HEK293 (cell line): ENCODE data around the gene PRKG1.

Experiments
- CTCF ChIA-PET: fragments of 350-600 bp; formaldehyde crosslinking; extraction: SDS; loops from one replicate; lab custom pipeline; 2021; ENCODE audit warnings: antibody characterized with exemption; lab: Yijun Ruan, JAX
- POLR2A ChIA-PET: fragments of 300-600 bp; formaldehyde crosslinking; extraction: SDS; loops from one replicate; lab custom pipeline; 2020; ENCODE audit warnings: antibody characterized with exemption, inconsistent platforms; lab: Yijun Ruan, JAX
- H3K27ac ChIP-seq: fragments of 200-500 bp; sonication (Bioruptor generic); 2 replicates; pipeline ENCODE4 v1.5.1; 2014; ENCODE audit warnings: low read depth, low read length, control low read depth, inconsistent platforms; ENCODE audit errors: extremely low read depth
- H3K36me3 ChIP-seq, 2 experiments: fragments of 200-500 bp in 1 of 2; sonication (Bioruptor generic) in 1 of 2; 1 replicate in 1 of 2; 2 replicates in 1 of 2; pipeline ENCODE4 v1.5.1; 2014 to 2017; ENCODE audit warnings: inconsistent platforms in 2 of 2, low read length in 2 of 2; ENCODE audit not compliant: control insufficient read depth in 2 of 2, insufficient read depth in 1 of 2
- H3K4me1 ChIP-seq: fragments of 200-500 bp; sonication (Bioruptor generic); 2 replicates; pipeline ENCODE4 v1.5.1; 2014; ENCODE audit warnings: mild to moderate bottlenecking, low read length, inconsistent platforms; ENCODE audit not compliant: control insufficient read depth, insufficient read depth
- H3K4me3 ChIP-seq: 2 replicates; pipeline ENCODE4 v1.5.1; 2011; ENCODE audit warnings: low read depth, mild to moderate bottlenecking, control low read depth, low read length, moderate library complexity
- H3K9me3 ChIP-seq: fragments of 200-500 bp; sonication (Bioruptor generic); 2 replicates; pipeline ENCODE4 v1.5.1; 2014; ENCODE audit warnings: low read depth, low read length, inconsistent platforms; ENCODE audit not compliant: control insufficient read depth, insufficient read depth
- GLIS1 ChIP-seq: fragments of 450-650 bp; formaldehyde crosslinking; IDR thresholded peaks from 2 replicates; pipeline ENCODE4 v1.5.1; 2016; ENCODE audit warnings: missing biosample characterization, missing genetic modification characterization
- IKZF3 ChIP-seq: fragments of 450-650 bp; IDR thresholded peaks from 2 replicates; pipeline ENCODE4 v1.5.0; 2018; ENCODE audit warnings: missing biosample characterization, mild to moderate bottlenecking, missing genetic modification characterization, moderate library complexity
- MZF1 ChIP-seq: fragments of 450-650 bp; formaldehyde crosslinking; IDR thresholded peaks from 2 replicates; pipeline ENCODE4 v1.5.1; 2017; ENCODE audit warnings: missing biosample characterization, missing genetic modification characterization, borderline replicate concordance
- SALL2 ChIP-seq: fragments of 450-650 bp; formaldehyde crosslinking; IDR thresholded peaks from 2 replicates; pipeline ENCODE4 v1.5.0; 2017; ENCODE audit warnings: missing biosample characterization, mild to moderate bottlenecking, missing genetic modification characterization, borderline replicate concordance
- ZNF175 ChIP-seq: fragments of 450-650 bp; formaldehyde crosslinking; IDR thresholded peaks from 2 replicates; pipeline ENCODE4 v1.5.1; 2016; ENCODE audit warnings: missing biosample characterization, missing genetic modification characterization
- ZNF223 ChIP-seq: fragments of 450-650 bp; formaldehyde crosslinking; IDR thresholded peaks from 2 replicates; pipeline ENCODE4 v1.5.1; 2016; ENCODE audit warnings: missing biosample characterization, missing genetic modification characterization
- ZNF266 ChIP-seq: fragments of 450-650 bp; formaldehyde crosslinking; IDR thresholded peaks from 2 replicates; pipeline ENCODE4 v1.5.1; 2016; ENCODE audit warnings: missing biosample characterization, missing genetic modification characterization, low read depth
- ZNF501 ChIP-seq: fragments of 450-650 bp; formaldehyde crosslinking; IDR thresholded peaks from 2 replicates; pipeline ENCODE4 v1.5.1; 2016; ENCODE audit warnings: missing biosample characterization, missing genetic modification characterization
- ZNF561 ChIP-seq: fragments of 450-650 bp; IDR thresholded peaks from 2 replicates; pipeline ENCODE4 v1.5.1; 2018; ENCODE audit warnings: missing biosample characterization, missing genetic modification characterization, borderline replicate concordance
- ZNF664 ChIP-seq: fragments of 450-650 bp; formaldehyde crosslinking; IDR thresholded peaks from 2 replicates; pipeline ENCODE4 v1.5.1; 2016; ENCODE audit warnings: missing biosample characterization, missing genetic modification characterization
- ZNF830 ChIP-seq: fragments of 450-650 bp; IDR thresholded peaks from 2 replicates; pipeline ENCODE4 v1.5.0; 2018; ENCODE audit warnings: missing biosample characterization, missing genetic modification characterization, low read depth, mild to moderate bottlenecking, moderate library complexity
- TF ChIP-seq, protein P1 (sequence below): fragments of 450-650 bp; formaldehyde crosslinking; IDR thresholded peaks from 2 replicates; pipeline ENCODE4 v1.5.1; 2016; ENCODE audit warnings: missing biosample characterization, missing genetic modification characterization
- TF ChIP-seq, protein P2 (sequence below): fragments of 450-650 bp; formaldehyde crosslinking; IDR thresholded peaks from 2 replicates; pipeline ENCODE4 v1.5.1; 2017; ENCODE audit warnings: missing biosample characterization, missing genetic modification characterization
- TF ChIP-seq, protein P3 (sequence below): fragments of 450-650 bp; formaldehyde crosslinking; IDR thresholded peaks from 2 replicates; pipeline ENCODE4 v1.5.0; 2017; ENCODE audit warnings: missing biosample characterization, missing genetic modification characterization, borderline replicate concordance

Gene PRKG1

DNA sequence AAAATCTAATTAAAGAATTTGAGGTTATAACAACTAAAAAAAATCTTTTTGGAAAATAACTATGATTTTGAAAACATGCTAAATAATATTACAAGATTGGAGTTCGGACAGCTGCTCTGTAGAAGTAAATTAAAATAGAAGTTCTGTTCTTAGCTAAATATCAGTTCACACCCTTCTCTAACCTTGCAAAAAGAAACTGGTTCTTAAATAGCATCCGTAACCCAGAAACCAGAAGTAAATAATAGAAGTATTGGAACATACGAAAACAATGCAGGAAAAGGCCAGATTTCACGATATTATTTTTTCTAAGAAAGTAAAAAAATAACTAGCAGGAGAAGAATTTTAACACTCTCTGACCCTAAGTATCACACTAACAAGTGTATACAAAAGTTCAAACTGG, 164.7 kb downstream of the PRKG1 start:
- POLR2A ChIA-PET, result no interaction called here

DNA sequence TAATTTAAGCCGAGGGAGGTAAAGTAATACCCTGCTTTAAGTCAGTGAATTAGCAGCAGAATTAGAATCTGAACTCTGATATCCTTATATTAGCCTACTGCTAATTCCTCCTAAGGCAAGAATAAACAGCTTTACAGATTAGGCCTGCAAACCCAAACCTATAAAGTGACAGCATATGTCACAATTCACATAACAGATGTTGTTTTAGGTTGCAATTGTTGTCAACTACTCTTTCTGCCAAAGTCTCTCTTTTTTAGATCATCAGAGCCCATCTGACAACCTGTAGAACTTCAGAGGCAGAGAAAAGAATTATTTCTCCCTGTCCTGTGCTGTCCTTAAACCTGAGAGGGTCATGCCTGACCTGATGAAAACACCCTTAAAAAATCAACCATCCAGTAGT, 167.2 kb downstream of the PRKG1 start:
- POLR2A ChIA-PET, result no interaction called here
- no peak for TF ChIP-seq SALL2
- TF ChIP-seq ZNF561 (tag by site-specific recombination), result peak; percentile 46; the same call in 1 of the 2 replicates
- H3K36me3 ChIP-seq, result no peaks in the 10 kb centered on the region
- H3K27ac ChIP-seq, result no peak overlapping the region
- CTCF ChIA-PET, result interaction anchor here (0.6 to 0.8 kb wide), 3 partner anchors 9 to 39 kb away, joined by 3 read pairs; no protein-coding TSS in a partner anchor
- H3K4me3 ChIP-seq, result no peak overlapping the region
- H3K4me1 ChIP-seq, result peaks cover 21% of the 10 kb centered on the region
- no peaks in the 10 kb centered on the region for H3K9me3 ChIP-seq

More for the DNA sequence above, 164.7 kb downstream of the PRKG1 start:
- H3K4me1 ChIP-seq, result peaks cover 7% of the 10 kb centered on the region
- TF ChIP-seq, protein P1, sequence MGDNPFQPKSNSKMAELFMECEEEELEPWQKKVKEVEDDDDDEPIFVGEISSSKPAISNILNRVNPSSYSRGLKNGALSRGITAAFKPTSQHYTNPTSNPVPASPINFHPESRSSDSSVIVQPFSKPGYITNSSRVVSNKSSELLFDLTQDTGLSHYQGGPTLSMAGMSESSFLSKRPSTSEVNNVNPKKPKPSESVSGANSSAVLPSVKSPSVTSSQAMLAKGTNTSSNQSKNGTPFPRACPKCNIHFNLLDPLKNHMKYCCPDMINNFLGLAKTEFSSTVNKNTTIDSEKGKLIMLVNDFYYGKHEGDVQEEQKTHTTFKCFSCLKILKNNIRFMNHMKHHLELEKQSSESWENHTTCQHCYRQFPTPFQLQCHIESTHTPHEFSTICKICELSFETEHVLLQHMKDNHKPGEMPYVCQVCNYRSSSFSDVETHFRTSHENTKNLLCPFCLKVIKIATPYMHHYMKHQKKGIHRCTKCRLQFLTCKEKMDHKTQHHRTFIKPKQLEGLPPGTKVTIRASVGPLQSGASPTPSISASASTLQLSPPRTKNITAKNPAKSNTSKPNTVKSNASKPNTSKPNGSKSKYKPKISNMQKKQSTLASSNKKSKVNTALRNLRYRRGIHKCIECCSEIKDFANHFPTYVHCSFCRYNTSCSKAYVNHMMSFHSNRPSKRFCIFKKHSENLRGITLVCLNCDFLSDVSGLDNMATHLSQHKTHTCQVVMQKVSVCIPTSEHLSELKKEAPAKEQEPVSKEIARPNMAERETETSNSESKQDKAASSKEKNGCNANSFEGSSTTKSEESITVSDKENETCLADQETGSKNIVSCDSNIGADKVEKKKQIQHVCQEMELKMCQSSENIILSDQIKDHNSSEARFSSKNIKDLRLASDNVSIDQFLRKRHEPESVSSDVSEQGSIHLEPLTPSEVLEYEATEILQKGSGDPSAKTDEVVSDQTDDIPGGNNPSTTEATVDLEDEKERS, result no peak
- TF ChIP-seq, protein P2, sequence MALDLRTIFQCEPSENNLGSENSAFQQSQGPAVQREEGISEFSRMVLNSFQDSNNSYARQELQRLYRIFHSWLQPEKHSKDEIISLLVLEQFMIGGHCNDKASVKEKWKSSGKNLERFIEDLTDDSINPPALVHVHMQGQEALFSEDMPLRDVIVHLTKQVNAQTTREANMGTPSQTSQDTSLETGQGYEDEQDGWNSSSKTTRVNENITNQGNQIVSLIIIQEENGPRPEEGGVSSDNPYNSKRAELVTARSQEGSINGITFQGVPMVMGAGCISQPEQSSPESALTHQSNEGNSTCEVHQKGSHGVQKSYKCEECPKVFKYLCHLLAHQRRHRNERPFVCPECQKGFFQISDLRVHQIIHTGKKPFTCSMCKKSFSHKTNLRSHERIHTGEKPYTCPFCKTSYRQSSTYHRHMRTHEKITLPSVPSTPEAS (tag by site-specific recombination), result no peak
- TF ChIP-seq ZNF830 (tag by site-specific recombination) (no peak), IKZF3 (tag by site-specific recombination) (no peak), ZNF501 (tag by site-specific recombination) (no peak), ZNF175 (tag by site-specific recombination) (no peak), ZNF266 (no peak), ZNF223 (no peak)
- TF ChIP-seq, protein P3, sequence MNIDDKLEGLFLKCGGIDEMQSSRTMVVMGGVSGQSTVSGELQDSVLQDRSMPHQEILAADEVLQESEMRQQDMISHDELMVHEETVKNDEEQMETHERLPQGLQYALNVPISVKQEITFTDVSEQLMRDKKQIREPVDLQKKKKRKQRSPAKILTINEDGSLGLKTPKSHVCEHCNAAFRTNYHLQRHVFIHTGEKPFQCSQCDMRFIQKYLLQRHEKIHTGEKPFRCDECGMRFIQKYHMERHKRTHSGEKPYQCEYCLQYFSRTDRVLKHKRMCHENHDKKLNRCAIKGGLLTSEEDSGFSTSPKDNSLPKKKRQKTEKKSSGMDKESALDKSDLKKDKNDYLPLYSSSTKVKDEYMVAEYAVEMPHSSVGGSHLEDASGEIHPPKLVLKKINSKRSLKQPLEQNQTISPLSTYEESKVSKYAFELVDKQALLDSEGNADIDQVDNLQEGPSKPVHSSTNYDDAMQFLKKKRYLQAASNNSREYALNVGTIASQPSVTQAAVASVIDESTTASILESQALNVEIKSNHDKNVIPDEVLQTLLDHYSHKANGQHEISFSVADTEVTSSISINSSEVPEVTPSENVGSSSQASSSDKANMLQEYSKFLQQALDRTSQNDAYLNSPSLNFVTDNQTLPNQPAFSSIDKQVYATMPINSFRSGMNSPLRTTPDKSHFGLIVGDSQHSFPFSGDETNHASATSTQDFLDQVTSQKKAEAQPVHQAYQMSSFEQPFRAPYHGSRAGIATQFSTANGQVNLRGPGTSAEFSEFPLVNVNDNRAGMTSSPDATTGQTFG (tag by site-specific recombination), result no peak
- TF ChIP-seq, all 188 proteins: peak for 0
- H3K4me3 ChIP-seq, result no peak overlapping the region
- CTCF ChIA-PET, result interaction anchor here (0.7 kb wide), 1 partner anchor 463 kb away, joined by 3 read pairs; no protein-coding TSS in a partner anchor
- no peaks in the 10 kb centered on the region for H3K36me3 ChIP-seq
- no peak overlapping the region for H3K27ac ChIP-seq
- no peaks in the 10 kb centered on the region for H3K9me3 ChIP-seq

DNA sequence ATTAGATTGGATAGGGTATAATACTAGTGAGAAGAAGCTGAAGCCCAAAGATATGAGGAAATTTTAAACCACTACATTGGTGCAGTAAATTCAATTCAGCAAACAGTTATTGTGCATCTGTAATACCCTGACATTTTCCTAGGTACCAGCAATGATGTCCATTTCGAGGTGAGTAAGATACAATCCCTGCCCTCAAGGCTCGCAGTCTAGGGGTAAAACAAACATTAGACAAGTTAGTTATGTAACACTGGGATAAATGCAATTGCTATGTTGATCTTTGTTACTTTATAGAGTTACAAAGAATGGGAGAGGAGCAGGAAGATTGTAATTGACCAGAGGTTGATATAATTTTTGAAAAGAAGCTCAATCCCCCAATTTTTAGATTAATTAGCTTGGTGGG, 168.1 kb downstream of the PRKG1 start:
- TF ChIP-seq MZF1 (0 out of 2 replicates have a peak, but pooled peaks have one; percentile 43), GLIS1 (tag by site-specific recombination) (peak; percentile 92), ZNF664 (tag by site-specific recombination) (no peak)
- ChIA-PET POLR2A (no interaction called here), CTCF (interaction anchor here (0.7 to 0.8 kb wide), 2 partner anchors 10 to 11 kb away, joined by 3 read pairs; no protein-coding TSS in a partner anchor)
- Histone ChIP-seq H3K4me1 (peaks cover 26% of the 10 kb centered on the region), H3K36me3 (no peaks in the 10 kb centered on the region), H3K4me3 (no peak overlapping the region), H3K9me3 (no peaks in the 10 kb centered on the region), H3K27ac (no peak overlapping the region)
